A673 (cell line): ENCODE results near the gene TMTC2. TPM values are rescaled to one million over a fixed set of nuclear protein-coding genes. Genes with fewer than 3 reads are reported as not detected.

ENCODE experiments used
- BruUV-seq: library from RNA; stranded (reverse); fragments of 400-500 nt; replicated peaks from 2 replicates; lab custom pipeline; 2021; lab: Mats Ljungman, UMichigan
- CTCF ChIA-PET: fragments of 300-600 bp; sonication (Branson Sonifier 250); formaldehyde crosslinking; loops from one replicate; lab custom pipeline; 2022; ENCODE audit warnings: antibody characterized with exemption; lab: Charles Lee
- POLR2A ChIA-PET: fragments of 300-600 bp; sonication (Branson Sonifier 250); formaldehyde crosslinking; loops from one replicate; lab custom pipeline; 2022; ENCODE audit warnings: antibody characterized with exemption; ENCODE audit not compliant: low non-redundant PET; lab: Charles Lee
- DNase-seq: peaks from one replicate; pipeline ENCODE4 v3.0.0-alpha.2; 2015; ENCODE audit warnings: low spot score
- H3K27ac ChIP-seq: fragments of 200-600 bp; sonication (generic); 2 replicates; pipeline ENCODE4 v1.5.1; 2016; ENCODE audit warnings: mixed run types, low read depth, mild to moderate bottlenecking, mixed read lengths, antibody characterized with exemption, low read length; ENCODE audit not compliant: poor library complexity, severe bottlenecking
- H3K27me3 ChIP-seq: fragments of 200-600 bp; sonication (generic); replicated peaks from 2 replicates; pipeline ENCODE4 v1.6.1; 2017; ENCODE audit warnings: mixed run types, low read depth, mild to moderate bottlenecking, mixed read lengths, antibody characterized with exemption, low read length; ENCODE audit not compliant: insufficient read depth, poor library complexity
- H3K36me3 ChIP-seq: fragments of 200-600 bp; sonication (generic); 2 replicates; pipeline ENCODE4 v1.6.1; 2016; ENCODE audit warnings: mixed run types, mild to moderate bottlenecking, mixed read lengths, antibody characterized with exemption, low read length; ENCODE audit not compliant: insufficient read depth, poor library complexity, severe bottlenecking
- H3K4me1 ChIP-seq: fragments of 200-600 bp; sonication (generic); 2 replicates; pipeline ENCODE4 v1.6.1; 2017; ENCODE audit warnings: mixed run types, mild to moderate bottlenecking, mixed read lengths, antibody characterized with exemption, low read length; ENCODE audit not compliant: insufficient read depth, poor library complexity, severe bottlenecking
- H3K4me3 ChIP-seq: fragments of 200-600 bp; sonication (generic); 2 replicates; pipeline ENCODE4 v1.5.1; 2016; ENCODE audit warnings: low read depth, mixed run types, mild to moderate bottlenecking, mixed read lengths, low read length; ENCODE audit not compliant: poor library complexity, severe bottlenecking
- H3K9me3 ChIP-seq: fragments of 200-600 bp; sonication (generic); 2 replicates; pipeline ENCODE4 v1.6.1; 2016; ENCODE audit warnings: mixed run types, low read depth, mild to moderate bottlenecking, mixed read lengths, antibody characterized with exemption, low read length; ENCODE audit not compliant: poor library complexity, severe bottlenecking
- CTCF ChIP-seq: fragments of 300-800, 200-600 bp; sonication (generic); conservative IDR thresholded peaks from 2 replicates; pipeline ENCODE4 v1.5.1; 2017; ENCODE audit warnings: low read depth, mild to moderate bottlenecking, antibody characterized with exemption, low read length, moderate library complexity, mixed read lengths
- EZH2 ChIP-seq: fragments of 200-600 bp; sonication (generic); IDR thresholded peaks from 2 replicates; pipeline ENCODE4 v1.6.1; 2017; ENCODE audit warnings: borderline replicate concordance, low read depth, mild to moderate bottlenecking, mixed read lengths, antibody characterized with exemption, low read length; ENCODE audit not compliant: poor library complexity, severe bottlenecking
- intact Hi-C: fragments of 100-400 bp; cut with micrococcal nuclease; formaldehyde crosslinking; loops from one replicate; pipeline ENCODE4 v1.10.0; 2022; ENCODE audit not compliant: unreplicated experiment
- total RNA-seq: library from RNA; stranded (reverse); gene quantifications from 2 replicates; pipeline ENCODE4 v1.2.3, GENCODE V29; 2021

The TMTC2 gene
- total RNA-seq, 1 experiment from 2014 or later: 3.3 TPM

- Histone ChIP-seq H3K27ac (no peak overlapping the region), H3K27me3 (no peaks in the 10 kb centered on the region), H3K4me3 (no peak overlapping the region), H3K36me3 (no peaks in the 10 kb centered on the region), H3K9me3 (no peaks in the 10 kb centered on the region), H3K4me1 (no peaks in the 10 kb centered on the region)
- peak; percentile 60 for DNase-seq
- no TSS peak for BruUV-seq
- ChIA-PET CTCF (no interaction called here), POLR2A (no interaction called here)
- TF ChIP-seq CTCF (no peak), EZH2 (no peak)
- intact Hi-C loops: no loop called here
These were observed 217.6 kb downstream of the TMTC2 start for GRCh38 chr12:82904219-82904790.

GRCh38 chr12:82910246-82910893 lies 223.7 kb downstream of the TMTC2 start:
- DNase-seq: no peak
- Histone ChIP-seq H3K27me3 (no peaks in the 10 kb centered on the region), H3K27ac (no peak overlapping the region), H3K4me3 (no peak overlapping the region), H3K4me1 (no peaks in the 10 kb centered on the region), H3K36me3 (no peaks in the 10 kb centered on the region), H3K9me3 (no peaks in the 10 kb centered on the region)
- TF ChIP-seq EZH2 (no peak), CTCF (no peak)
- intact Hi-C loops: no loop called here
- BruUV-seq: no TSS peak
- ChIA-PET CTCF (interaction anchor here (0.7 kb wide), 1 partner anchor 224 kb away, joined by 3 read pairs; the partner anchor contains the start of gene TMTC2), POLR2A (interaction anchor here (0.5 kb wide), 1 partner anchor 709 kb away, joined by 4 read pairs; no protein-coding TSS in a partner anchor)

GRCh38 chr12:82912406-82912805 lies 225.7 kb downstream of the TMTC2 start:
- H3K4me1 ChIP-seq: no peaks in the 10 kb centered on the region
- no peaks in the 10 kb centered on the region for H3K27me3 ChIP-seq
- H3K27ac ChIP-seq: no peak overlapping the region
- no peaks in the 10 kb centered on the region for H3K9me3 ChIP-seq
- ChIA-PET POLR2A (no interaction called here), CTCF (no interaction called here)
- no peak for DNase-seq
- no TSS peak for BruUV-seq
- intact Hi-C loops: no loop called here
- no peaks in the 10 kb centered on the region for H3K36me3 ChIP-seq
- no peak for TF ChIP-seq CTCF
- TF ChIP-seq EZH2: no peak
- H3K4me3 ChIP-seq: no peak overlapping the region
